ENCODE measurements around the gene MIER2.

MIER2 gene

GRCh38 chr19:283395-283794 is 61.2 kb downstream of the MIER2 start:
- Histone ChIP-seq H3K27ac (ENCODE audit: insufficient read depth in 1 of 2, low read depth in 1 of 2, low read length in 2 of 2, poor library complexity in 1 of 2, severe bottlenecking in 2 of 2) (no peak overlapping the region), H3K4me3 (ENCODE audit: control insufficient read depth in 1 of 7, extremely low read depth in 1 of 7, insufficient read depth in 4 of 7, low read depth in 2 of 7, low read length in 6 of 7) (no peak overlapping the region), H3K4me1 (ENCODE audit: control extremely low read depth in 1 of 4, control insufficient read depth in 4 of 4, insufficient read depth in 4 of 4, low read length in 3 of 4) (no peaks in the 10 kb centered on the region), H3K27me3 (replicated peaks in 2 of 5; ENCODE audit: control insufficient read depth in 4 of 5, insufficient read depth in 5 of 5, low read length in 4 of 5) (peaks cover 0 to 4% (median under 1%) of the 10 kb centered on the region in 5 experiments), H3K36me3 (ENCODE audit: control insufficient read depth in 4 of 4, insufficient read depth in 4 of 4, low read length in 3 of 4) (no peaks in the 10 kb centered on the region), H3K9me3 (ENCODE audit: control extremely low read depth in 1 of 5, control insufficient read depth in 4 of 5, insufficient read depth in 2 of 5, low read depth in 1 of 5, low read length in 4 of 5) (no peaks in the 10 kb centered on the region)
- ChIA-PET CTCF (no interaction called here), POLR2A (no interaction called here)
- DNase-seq = no peak
- 92% methylated on average over 6 of the region's 10 CpGs for WGBS (ENCODE audit: insufficient coverage)

- Histone ChIP-seq H3K27me3 (replicated peaks in 2 of 5; ENCODE audit: control insufficient read depth in 4 of 5, insufficient read depth in 5 of 5, low read length in 4 of 5) (peaks cover 0 to 8% (median 3%) of the 10 kb centered on the region in 5 experiments), H3K4me1 (ENCODE audit: control extremely low read depth in 1 of 4, control insufficient read depth in 4 of 4, insufficient read depth in 4 of 4, low read length in 3 of 4) (no peaks in the 10 kb centered on the region), H3K36me3 (ENCODE audit: control insufficient read depth in 4 of 4, insufficient read depth in 4 of 4, low read length in 3 of 4) (no peaks in the 10 kb centered on the region), H3K4me3 (ENCODE audit: control insufficient read depth in 1 of 7, extremely low read depth in 1 of 7, insufficient read depth in 4 of 7, low read depth in 2 of 7, low read length in 6 of 7) (no peak overlapping the region), H3K9me3 (ENCODE audit: control extremely low read depth in 1 of 5, control insufficient read depth in 4 of 5, insufficient read depth in 2 of 5, low read depth in 1 of 5, low read length in 4 of 5) (no peaks in the 10 kb centered on the region), H3K27ac (ENCODE audit: insufficient read depth in 1 of 2, low read depth in 1 of 2, low read length in 2 of 2, poor library complexity in 1 of 2, severe bottlenecking in 2 of 2) (no peak overlapping the region)
- CTCF ChIA-PET = no interaction called here
- no peak for DNase-seq
- 100% methylated on average over 2 of the region's 13 CpGs for WGBS (ENCODE audit: insufficient coverage)
- POLR2A ChIA-PET = no interaction called here
These were observed 62.1 kb downstream of the MIER2 start for GRCh38 chr19:282501-282900.

- H3K27me3 ChIP-seq (replicated peaks in 2 of 5; ENCODE audit: control insufficient read depth in 4 of 5, insufficient read depth in 5 of 5, low read length in 4 of 5) = peaks cover 0 to 13% (median 8%) of the 10 kb centered on the region in 5 experiments
- ChIA-PET POLR2A (no interaction called here), CTCF (no interaction called here)
- DNase-seq = no peak
- no peak overlapping the region for H3K4me3 ChIP-seq (ENCODE audit: control insufficient read depth in 1 of 7, extremely low read depth in 1 of 7, insufficient read depth in 4 of 7, low read depth in 2 of 7, low read length in 6 of 7)
- no peaks in the 10 kb centered on the region for H3K4me1 ChIP-seq (ENCODE audit: control extremely low read depth in 1 of 4, control insufficient read depth in 4 of 4, insufficient read depth in 4 of 4, low read length in 3 of 4)
- no peaks in the 10 kb centered on the region for H3K9me3 ChIP-seq (ENCODE audit: control extremely low read depth in 1 of 5, control insufficient read depth in 4 of 5, insufficient read depth in 2 of 5, low read depth in 1 of 5, low read length in 4 of 5)
- WGBS (ENCODE audit: insufficient coverage) = 100% methylated on average over 4 of the region's 10 CpGs
- H3K27ac ChIP-seq (ENCODE audit: insufficient read depth in 1 of 2, low read depth in 1 of 2, low read length in 2 of 2, poor library complexity in 1 of 2, severe bottlenecking in 2 of 2) = no peak overlapping the region
- H3K36me3 ChIP-seq (ENCODE audit: control insufficient read depth in 4 of 4, insufficient read depth in 4 of 4, low read length in 3 of 4) = no peaks in the 10 kb centered on the region
These were observed 62.6 kb downstream of the MIER2 start for GRCh38 chr19:281992-282391.

- POLR2A ChIA-PET = no interaction called here
- CTCF ChIA-PET = interaction anchor here (1.1 kb wide), 1 partner anchor 14 kb away, joined by 4 read pairs; no protein-coding TSS in a partner anchor
- no peak for DNase-seq
- Histone ChIP-seq H3K27me3 (replicated peaks in 2 of 5; ENCODE audit: control insufficient read depth in 4 of 5, insufficient read depth in 5 of 5, low read length in 4 of 5) (peaks cover 0 to 19% (median 10%) of the 10 kb centered on the region in 5 experiments), H3K36me3 (ENCODE audit: control insufficient read depth in 4 of 4, insufficient read depth in 4 of 4, low read length in 3 of 4) (no peaks in the 10 kb centered on the region), H3K4me3 (ENCODE audit: control insufficient read depth in 1 of 7, extremely low read depth in 1 of 7, insufficient read depth in 4 of 7, low read depth in 2 of 7, low read length in 6 of 7) (no peak overlapping the region), H3K27ac (ENCODE audit: insufficient read depth in 1 of 2, low read depth in 1 of 2, low read length in 2 of 2, poor library complexity in 1 of 2, severe bottlenecking in 2 of 2) (no peak overlapping the region), H3K4me1 (ENCODE audit: control extremely low read depth in 1 of 4, control insufficient read depth in 4 of 4, insufficient read depth in 4 of 4, low read length in 3 of 4) (no peaks in the 10 kb centered on the region), H3K9me3 (ENCODE audit: control extremely low read depth in 1 of 5, control insufficient read depth in 4 of 5, insufficient read depth in 2 of 5, low read depth in 1 of 5, low read length in 4 of 5) (no peaks in the 10 kb centered on the region)
- WGBS (ENCODE audit: insufficient coverage) = 92% methylated on average over 16 of the region's 16 CpGs
These were observed 63.3 kb downstream of the MIER2 start for GRCh38 chr19:281156-281853.

- no peak overlapping the region for H3K4me3 ChIP-seq (ENCODE audit: control insufficient read depth in 1 of 7, extremely low read depth in 1 of 7, insufficient read depth in 4 of 7, low read depth in 2 of 7, low read length in 6 of 7)
- DNase-seq = no peak
- H3K4me1 ChIP-seq (ENCODE audit: control extremely low read depth in 1 of 4, control insufficient read depth in 4 of 4, insufficient read depth in 4 of 4, low read length in 3 of 4) = no peaks in the 10 kb centered on the region
- CTCF ChIA-PET = interaction anchor here (1.1 kb wide), 1 partner anchor 13 kb away, joined by 4 read pairs; no protein-coding TSS in a partner anchor
- H3K9me3 ChIP-seq (ENCODE audit: control extremely low read depth in 1 of 5, control insufficient read depth in 4 of 5, insufficient read depth in 2 of 5, low read depth in 1 of 5, low read length in 4 of 5) = no peaks in the 10 kb centered on the region
- 83% methylated on average over 11 of the region's 12 CpGs for WGBS (ENCODE audit: insufficient coverage)
- POLR2A ChIA-PET = no interaction called here
- peaks cover 0 to 24% (median 11%) of the 10 kb centered on the region in 5 experiments for H3K27me3 ChIP-seq (replicated peaks in 2 of 5; ENCODE audit: control insufficient read depth in 4 of 5, insufficient read depth in 5 of 5, low read length in 4 of 5)
- H3K36me3 ChIP-seq (ENCODE audit: control insufficient read depth in 4 of 4, insufficient read depth in 4 of 4, low read length in 3 of 4) = no peaks in the 10 kb centered on the region
- no peak overlapping the region for H3K27ac ChIP-seq (ENCODE audit: insufficient read depth in 1 of 2, low read depth in 1 of 2, low read length in 2 of 2, poor library complexity in 1 of 2, severe bottlenecking in 2 of 2)
These were observed 64.0 kb downstream of the MIER2 start for GRCh38 chr19:280541-281009.

- ChIA-PET CTCF (interaction anchor here (1.2 kb wide), 1 partner anchor 17 kb away, joined by 4 read pairs; no protein-coding TSS in a partner anchor), POLR2A (no interaction called here)
- Histone ChIP-seq H3K4me1 (ENCODE audit: control extremely low read depth in 1 of 4, control insufficient read depth in 4 of 4, insufficient read depth in 4 of 4, low read length in 3 of 4) (no peaks in the 10 kb centered on the region), H3K9me3 (ENCODE audit: control extremely low read depth in 1 of 5, control insufficient read depth in 4 of 5, insufficient read depth in 2 of 5, low read depth in 1 of 5, low read length in 4 of 5) (no peaks in the 10 kb centered on the region), H3K27ac (ENCODE audit: insufficient read depth in 1 of 2, low read depth in 1 of 2, low read length in 2 of 2, poor library complexity in 1 of 2, severe bottlenecking in 2 of 2) (no peak overlapping the region), H3K4me3 (ENCODE audit: control insufficient read depth in 1 of 7, extremely low read depth in 1 of 7, insufficient read depth in 4 of 7, low read depth in 2 of 7, low read length in 6 of 7) (no peak overlapping the region), H3K27me3 (replicated peaks in 2 of 5; ENCODE audit: control insufficient read depth in 4 of 5, insufficient read depth in 5 of 5, low read length in 4 of 5) (peaks cover 0 to 24% (median 15%) of the 10 kb centered on the region in 5 experiments), H3K36me3 (ENCODE audit: control insufficient read depth in 4 of 4, insufficient read depth in 4 of 4, low read length in 3 of 4) (no peaks in the 10 kb centered on the region)
- no peak for DNase-seq
- WGBS (ENCODE audit: insufficient coverage) = 93% methylated on average over 8 of the region's 10 CpGs
These were observed 64.9 kb downstream of the MIER2 start for GRCh38 chr19:279656-280055.

GRCh38 chr19:279231-279630 is 65.4 kb downstream of the MIER2 start:
- Histone ChIP-seq H3K27me3 (replicated peaks in 2 of 5; ENCODE audit: control insufficient read depth in 4 of 5, insufficient read depth in 5 of 5, low read length in 4 of 5) (peaks cover 0 to 24% (median 15%) of the 10 kb centered on the region in 5 experiments), H3K4me1 (ENCODE audit: control extremely low read depth in 1 of 4, control insufficient read depth in 4 of 4, insufficient read depth in 4 of 4, low read length in 3 of 4) (no peaks in the 10 kb centered on the region), H3K27ac (ENCODE audit: insufficient read depth in 1 of 2, low read depth in 1 of 2, low read length in 2 of 2, poor library complexity in 1 of 2, severe bottlenecking in 2 of 2) (no peak overlapping the region), H3K36me3 (ENCODE audit: control insufficient read depth in 4 of 4, insufficient read depth in 4 of 4, low read length in 3 of 4) (no peaks in the 10 kb centered on the region), H3K4me3 (ENCODE audit: control insufficient read depth in 1 of 7, extremely low read depth in 1 of 7, insufficient read depth in 4 of 7, low read depth in 2 of 7, low read length in 6 of 7) (no peak overlapping the region), H3K9me3 (ENCODE audit: control extremely low read depth in 1 of 5, control insufficient read depth in 4 of 5, insufficient read depth in 2 of 5, low read depth in 1 of 5, low read length in 4 of 5) (no peaks in the 10 kb centered on the region)
- ChIA-PET POLR2A (no interaction called here), CTCF (interaction anchor here (1.2 kb wide), 1 partner anchor 17 kb away, joined by 4 read pairs; no protein-coding TSS in a partner anchor)
- 96% methylated on average over 7 of the region's 8 CpGs for WGBS (ENCODE audit: insufficient coverage)
- DNase-seq = no peak

All from common myeloid progenitor, CD34-positive (primary cell).